Stimulated activated effector memory CD8-positive, alpha-beta T cell treated with anti-CD3 and anti-CD28 coated beads, Interleukin-12 subunit alpha, Interleukin-12 subunit beta, amount 100 ng/mL, for 72 hours (primary cell): ENCODE data around the gene FTO.

ENCODE experiments used
- ATAC-seq: fragments of 150-1000 bp; cut with Tn5 transposase; 2 replicates; pipeline ENCODE4 v1.10.0; 2021
- DNase-seq, 2 donors: peaks; one replicate each; pipeline ENCODE4 v3.0.0; 2021 to 2022; ENCODE audit warnings: low spot score in 2 of 2
- H3K27ac Mint-ChIP-seq: one replicate; pipeline ENCODE4 v1.8.0; 2022; ENCODE audit warnings: mild to moderate bottlenecking, mixed read lengths
- H3K36me3 Mint-ChIP-seq: one replicate; pipeline ENCODE4 v1.8.0; 2022; ENCODE audit warnings: mild to moderate bottlenecking, mixed read lengths
- H3K4me1 Mint-ChIP-seq: one replicate; pipeline ENCODE4 v1.8.0; 2022; ENCODE audit warnings: mixed read lengths
- H3K4me3 Mint-ChIP-seq: one replicate; pipeline ENCODE4 v1.8.0; 2022; ENCODE audit warnings: mild to moderate bottlenecking, mixed read lengths
- H3K9me3 Mint-ChIP-seq: one replicate; pipeline ENCODE4 v1.8.0; 2022; ENCODE audit warnings: mixed read lengths

FTO gene

GRCh38 chr16:53891409-53892139, 187.6 kb downstream of the FTO start:
- Mint-ChIP-seq H3K27ac (no peak overlapping the region), H3K9me3 (no peaks in the 10 kb centered on the region), H3K36me3 (peaks cover 19% of the 10 kb centered on the region), H3K4me3 (no peak overlapping the region), H3K4me1 (no peaks in the 10 kb centered on the region)
- DNase-seq (no peak), ATAC-seq (no peak)

GRCh38 chr16:53892155-53892554, 188.2 kb downstream of the FTO start:
- no peak overlapping the region for H3K27ac Mint-ChIP-seq
- peak; percentile 59 for ATAC-seq
- H3K4me1 Mint-ChIP-seq = no peaks in the 10 kb centered on the region

GRCh38 chr16:53893731-53894435, 189.9 kb downstream of the FTO start:
- no peaks in the 10 kb centered on the region for H3K9me3 Mint-ChIP-seq
- peaks cover 6% of the 10 kb centered on the region for H3K4me1 Mint-ChIP-seq
- H3K4me3 Mint-ChIP-seq = no peak overlapping the region
- no peak for DNase-seq
- peaks cover 21% of the 10 kb centered on the region for H3K36me3 Mint-ChIP-seq
- no peak overlapping the region for H3K27ac Mint-ChIP-seq
- ATAC-seq = no peak

More at GRCh38 chr16:53892155-53892554, 188.2 kb downstream of the FTO start:
- Mint-ChIP-seq H3K9me3 (no peaks in the 10 kb centered on the region), H3K4me3 (no peak overlapping the region), H3K36me3 (peaks cover 24% of the 10 kb centered on the region)
- DNase-seq = peak; percentile 32 to 69

- peaks cover 6% of the 10 kb centered on the region for H3K4me1 Mint-ChIP-seq
- H3K9me3 Mint-ChIP-seq = no peaks in the 10 kb centered on the region
- DNase-seq (peak in 1 of 2 donors; percentile 15), ATAC-seq (no peak)
- no peak overlapping the region for H3K4me3 Mint-ChIP-seq
- peaks cover 13% of the 10 kb centered on the region for H3K36me3 Mint-ChIP-seq
- H3K27ac Mint-ChIP-seq = no peak overlapping the region
Observed at GRCh38 chr16:53894686-53895085, 190.7 kb downstream of the FTO start.

- Mint-ChIP-seq H3K4me3 (no peak overlapping the region), H3K4me1 (peaks cover 6% of the 10 kb centered on the region), H3K9me3 (no peaks in the 10 kb centered on the region)
Observed at GRCh38 chr16:53895433-53895832, 191.5 kb downstream of the FTO start.

GRCh38 chr16:53895851-53896250, 191.9 kb downstream of the FTO start:
- DNase-seq = no peak
- Mint-ChIP-seq H3K4me1 (peaks cover 6% of the 10 kb centered on the region), H3K27ac (no peak overlapping the region), H3K36me3 (peaks cover 12% of the 10 kb centered on the region), H3K4me3 (no peak overlapping the region), H3K9me3 (no peaks in the 10 kb centered on the region)
- no peak for ATAC-seq

More at GRCh38 chr16:53895433-53895832, 191.5 kb downstream of the FTO start:
- DNase-seq (no peak), ATAC-seq (no peak)
- H3K36me3 Mint-ChIP-seq = peaks cover 12% of the 10 kb centered on the region
- H3K27ac Mint-ChIP-seq = no peak overlapping the region

- no peak overlapping the region for H3K4me3 Mint-ChIP-seq
- no peak for ATAC-seq
- H3K4me1 Mint-ChIP-seq = peaks cover 6% of the 10 kb centered on the region
- H3K27ac Mint-ChIP-seq = no peak overlapping the region
- no peak for DNase-seq
- H3K36me3 Mint-ChIP-seq = peaks cover 12% of the 10 kb centered on the region
- no peaks in the 10 kb centered on the region for H3K9me3 Mint-ChIP-seq
Observed at GRCh38 chr16:53896722-53897121, 192.8 kb downstream of the FTO start.

- no peak overlapping the region for H3K27ac Mint-ChIP-seq
- peaks cover 6% of the 10 kb centered on the region for H3K4me1 Mint-ChIP-seq
- H3K9me3 Mint-ChIP-seq = no peaks in the 10 kb centered on the region
- peaks cover 6% of the 10 kb centered on the region for H3K36me3 Mint-ChIP-seq
- no peak for DNase-seq
- no peak for ATAC-seq
- no peak overlapping the region for H3K4me3 Mint-ChIP-seq
Observed at GRCh38 chr16:53898993-53899392, 195.0 kb downstream of the FTO start.

- DNase-seq = no peak
- Mint-ChIP-seq H3K4me1 (peaks cover 6% of the 10 kb centered on the region), H3K27ac (no peak overlapping the region), H3K36me3 (peaks cover 6% of the 10 kb centered on the region), H3K9me3 (no peaks in the 10 kb centered on the region), H3K4me3 (no peak overlapping the region)
- ATAC-seq = no peak
Observed at GRCh38 chr16:53899431-53899830, 195.5 kb downstream of the FTO start.

- H3K36me3 Mint-ChIP-seq = peaks cover 6% of the 10 kb centered on the region
- no peaks in the 10 kb centered on the region for H3K9me3 Mint-ChIP-seq
- no peak for DNase-seq
- no peak overlapping the region for H3K4me3 Mint-ChIP-seq
- no peak for ATAC-seq
- H3K4me1 Mint-ChIP-seq = peaks cover 6% of the 10 kb centered on the region
- no peak overlapping the region for H3K27ac Mint-ChIP-seq
Observed at GRCh38 chr16:53900667-53901066, 196.7 kb downstream of the FTO start.

GRCh38 chr16:53901408-53901807, 197.5 kb downstream of the FTO start:
- H3K9me3 Mint-ChIP-seq = no peaks in the 10 kb centered on the region
- H3K27ac Mint-ChIP-seq = no peak overlapping the region
- H3K4me1 Mint-ChIP-seq = peaks cover 6% of the 10 kb centered on the region
- no peak overlapping the region for H3K4me3 Mint-ChIP-seq
- DNase-seq (no peak), ATAC-seq (no peak)
- peaks cover 6% of the 10 kb centered on the region for H3K36me3 Mint-ChIP-seq

- Mint-ChIP-seq H3K36me3 (peaks cover 6% of the 10 kb centered on the region), H3K27ac (no peak overlapping the region), H3K4me1 (no peaks in the 10 kb centered on the region), H3K4me3 (no peak overlapping the region), H3K9me3 (no peaks in the 10 kb centered on the region)
- DNase-seq (no peak), ATAC-seq (no peak)
Observed at GRCh38 chr16:53904533-53904932, 200.6 kb downstream of the FTO start.

GRCh38 chr16:53905028-53905427, 201.1 kb downstream of the FTO start:
- Mint-ChIP-seq H3K9me3 (no peaks in the 10 kb centered on the region), H3K27ac (no peak overlapping the region), H3K36me3 (peaks cover 6% of the 10 kb centered on the region), H3K4me3 (no peak overlapping the region), H3K4me1 (no peaks in the 10 kb centered on the region)
- no peak for DNase-seq
- ATAC-seq = no peak

GRCh38 chr16:53908731-53909130, 204.8 kb downstream of the FTO start:
- DNase-seq (no peak), ATAC-seq (no peak)
- Mint-ChIP-seq H3K9me3 (no peaks in the 10 kb centered on the region), H3K36me3 (peaks cover 6% of the 10 kb centered on the region), H3K4me1 (no peaks in the 10 kb centered on the region), H3K4me3 (no peak overlapping the region), H3K27ac (no peak overlapping the region)

- H3K36me3 Mint-ChIP-seq = peaks cover 6% of the 10 kb centered on the region
- H3K4me3 Mint-ChIP-seq = no peak overlapping the region
Observed at GRCh38 chr16:53910990-53911389, 207.0 kb downstream of the FTO start.

GRCh38 chr16:53911513-53911912, 207.6 kb downstream of the FTO start:
- Mint-ChIP-seq H3K4me1 (no peaks in the 10 kb centered on the region), H3K27ac (no peak overlapping the region), H3K36me3 (peaks cover 6% of the 10 kb centered on the region), H3K4me3 (no peak overlapping the region), H3K9me3 (no peaks in the 10 kb centered on the region)
- no peak for ATAC-seq
- DNase-seq = no peak

More at GRCh38 chr16:53910990-53911389, 207.0 kb downstream of the FTO start:
- H3K4me1 Mint-ChIP-seq = no peaks in the 10 kb centered on the region
- ATAC-seq (no peak), DNase-seq (no peak)
- H3K27ac Mint-ChIP-seq = no peak overlapping the region
- no peaks in the 10 kb centered on the region for H3K9me3 Mint-ChIP-seq
